ENCODE measurements around the gene CUL7. TPM values are rescaled to one million over a fixed set of nuclear protein-coding genes. Genes with fewer than 3 reads are reported as not detected.

CUL7 gene
- total and polyA plus RNA-seq, 2 donors (not counting 1 experiment from before 2014, with no cell fraction given), result 17.4 to 21.4 TPM

- no peak for DNase-seq
- CTCF ChIA-PET, result interaction anchor here (0.9 kb wide), 1 partner anchor 12 kb away, joined by 3 read pairs; no protein-coding TSS in a partner anchor
- 95% methylated on average over 2 of the region's 4 CpGs for WGBS (ENCODE audit: insufficient coverage)
Measured at GRCh38 chr6:43101497-43101896, 47.8 kb upstream of the CUL7 start.

GRCh38 chr6:43097502-43097901 lies 43.9 kb upstream of the CUL7 start:
- Mint-ChIP-seq H3K27ac (no peak overlapping the region), H3K4me3 (no peak overlapping the region), H3K27me3 (no peaks in the 10 kb centered on the region), H3K9me3 (ENCODE audit: insufficient read depth) (no peaks in the 10 kb centered on the region), H3K4me1 (peaks cover 5% of the 10 kb centered on the region)
- ChIA-PET POLR2A (interaction anchor here (0.6 kb wide), 1 partner anchor 214 kb away, joined by 4 read pairs; no protein-coding TSS in a partner anchor), CTCF (no interaction called here)
- no peaks in the 10 kb centered on the region for H4K20me1 ChIP-seq (ENCODE audit: control insufficient read depth, insufficient read depth, low read length, poor library complexity, severe bottlenecking)
- WGBS (ENCODE audit: insufficient coverage), result 96% methylated on average over 3 of the region's 4 CpGs
- H3K9ac ChIP-seq (ENCODE audit: low read length), result no peak overlapping the region
- intact Hi-C loops (cut with micrococcal nuclease), result no loop called here
- no peak overlapping the region for H3K27ac ChIP-seq (ENCODE audit: low read length in 2 of 2)
- DNase-seq (no peak), ATAC-seq (ENCODE audit: low read depth) (no peak)
- no peaks in the 10 kb centered on the region for H3K9me3 ChIP-seq (ENCODE audit: control extremely low read depth in 1 of 3, control insufficient read depth in 2 of 3, insufficient read depth in 1 of 3, low read length in 2 of 3)
- TF ChIP-seq CTCF (IDR thresholded peaks at IDR 0.05), result no peak
- no peak for TF ChIP-seq EZH2 (IDR thresholded peaks at IDR 0.05; ENCODE audit: borderline replicate concordance, insufficient read depth, low read depth, low read length, poor library complexity, severe bottlenecking)
- H3K4me2 ChIP-seq (replicated peaks; ENCODE audit: low read depth, low read length, poor library complexity, severe bottlenecking), result no peak overlapping the region
- no peaks in the 10 kb centered on the region for H3K4me1 ChIP-seq (ENCODE audit: control insufficient read depth in 2 of 2, insufficient read depth in 2 of 2, low read length in 2 of 2)
- no peaks in the 10 kb centered on the region for H3K79me2 ChIP-seq (ENCODE audit: control insufficient read depth, insufficient read depth, low read length)
- no peaks in the 10 kb centered on the region for H3K27me3 ChIP-seq (replicated peaks in 1 of 4; ENCODE audit: control extremely low read depth in 1 of 4, control insufficient read depth in 3 of 4, insufficient read depth in 4 of 4, low read length in 3 of 4)
- H3K4me3 ChIP-seq (ENCODE audit: control extremely low read depth in 1 of 5, extremely low read depth in 1 of 5, insufficient read depth in 1 of 5, low read depth in 2 of 5, low read length in 4 of 5), result no peak overlapping the region
- H2AFZ ChIP-seq (ENCODE audit: insufficient read depth, low read depth, low read length, poor library complexity, severe bottlenecking), result no peak overlapping the region
- H3K36me3 ChIP-seq (replicated peaks in 1 of 2; ENCODE audit: control extremely low read depth in 1 of 2, control insufficient read depth in 1 of 2, extremely low read depth in 1 of 2, insufficient read depth in 2 of 2, low read length in 1 of 2), result no peaks in the 10 kb centered on the region

More at GRCh38 chr6:43101497-43101896, 47.8 kb upstream of the CUL7 start:
- Histone ChIP-seq H2AFZ (ENCODE audit: insufficient read depth, low read depth, low read length, poor library complexity, severe bottlenecking) (no peak overlapping the region), H3K27ac (ENCODE audit: low read length in 2 of 2) (no peak overlapping the region), H3K4me2 (replicated peaks; ENCODE audit: low read depth, low read length, poor library complexity, severe bottlenecking) (no peak overlapping the region), H3K9me3 (ENCODE audit: control extremely low read depth in 1 of 3, control insufficient read depth in 2 of 3, insufficient read depth in 1 of 3, low read length in 2 of 3) (no peaks in the 10 kb centered on the region), H3K79me2 (ENCODE audit: control insufficient read depth, insufficient read depth, low read length) (no peaks in the 10 kb centered on the region), H3K4me3 (ENCODE audit: control extremely low read depth in 1 of 5, extremely low read depth in 1 of 5, insufficient read depth in 1 of 5, low read depth in 2 of 5, low read length in 4 of 5) (no peak overlapping the region), H3K4me1 (ENCODE audit: control insufficient read depth in 2 of 2, insufficient read depth in 2 of 2, low read length in 2 of 2) (no peaks in the 10 kb centered on the region), H3K9ac (ENCODE audit: low read length) (no peak overlapping the region), H3K27me3 (replicated peaks in 1 of 4; ENCODE audit: control extremely low read depth in 1 of 4, control insufficient read depth in 3 of 4, insufficient read depth in 4 of 4, low read length in 3 of 4) (no peaks in the 10 kb centered on the region), H3K36me3 (replicated peaks in 1 of 2; ENCODE audit: control extremely low read depth in 1 of 2, control insufficient read depth in 1 of 2, extremely low read depth in 1 of 2, insufficient read depth in 2 of 2, low read length in 1 of 2) (no peaks in the 10 kb centered on the region), H4K20me1 (ENCODE audit: control insufficient read depth, insufficient read depth, low read length, poor library complexity, severe bottlenecking) (no peaks in the 10 kb centered on the region)
- Mint-ChIP-seq H3K27ac (no peak overlapping the region), H3K4me1 (peaks cover 3% of the 10 kb centered on the region), H3K27me3 (no peaks in the 10 kb centered on the region), H3K4me3 (no peak overlapping the region), H3K9me3 (ENCODE audit: insufficient read depth) (no peaks in the 10 kb centered on the region)
- ATAC-seq (ENCODE audit: low read depth), result no peak
- no peak for TF ChIP-seq CTCF (IDR thresholded peaks at IDR 0.05)
- TF ChIP-seq EZH2 (IDR thresholded peaks at IDR 0.05; ENCODE audit: borderline replicate concordance, insufficient read depth, low read depth, low read length, poor library complexity, severe bottlenecking), result no peak
- POLR2A ChIA-PET, result no interaction called here
- intact Hi-C loops (cut with micrococcal nuclease), result no loop called here

Data from B cell (primary cell).